ENCODE results near the gene HOXC5.

The HOXC5 gene

DNA sequence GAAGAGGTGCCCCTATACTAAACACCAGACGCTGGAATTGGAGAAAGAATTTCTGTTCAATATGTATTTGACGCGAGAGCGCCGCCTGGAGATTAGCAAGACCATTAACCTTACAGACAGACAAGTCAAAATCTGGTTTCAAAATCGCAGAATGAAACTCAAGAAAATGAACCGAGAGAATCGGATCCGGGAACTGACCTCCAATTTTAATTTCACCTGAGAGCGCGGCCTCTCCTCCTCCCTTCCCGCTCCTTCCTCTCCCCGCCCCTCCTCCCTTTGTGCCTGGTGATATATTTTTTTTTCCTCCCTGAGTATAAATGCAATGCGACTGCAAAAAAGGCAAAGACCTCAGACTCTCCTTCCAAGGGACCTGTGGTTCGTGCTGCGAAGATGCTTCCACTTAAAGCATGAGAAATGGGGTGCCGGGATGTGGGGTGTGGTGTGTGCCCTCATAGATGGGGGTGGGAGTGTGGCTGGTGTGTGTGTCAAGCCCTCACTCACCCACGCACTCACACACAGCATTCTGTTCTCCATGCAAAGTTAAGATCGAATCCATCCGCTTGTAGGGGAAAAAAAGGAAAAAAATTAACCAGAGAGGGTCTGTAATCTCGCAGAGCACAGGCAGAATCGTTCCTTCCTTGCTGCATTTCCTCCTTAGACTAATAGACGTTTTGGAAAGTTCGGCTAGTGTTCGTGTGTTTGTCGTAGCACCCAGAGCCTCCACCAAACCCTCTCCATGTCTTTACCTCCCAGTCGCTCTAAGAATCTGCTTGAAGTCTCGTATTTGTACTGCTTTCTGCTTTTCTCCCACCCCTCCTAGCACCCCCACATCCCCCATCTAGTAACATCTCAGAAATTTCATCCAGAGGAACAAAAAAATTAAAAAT is 43.4 kb upstream of the HOXC5 start:
- Histone ChIP-seq H3K27ac (ENCODE audit: low read depth, low read length) (no peak overlapping the region), H3K36me3 (ENCODE audit: control insufficient read depth, insufficient read depth, low read length) (no peaks in the 10 kb centered on the region), H3K9me3 (ENCODE audit: control insufficient read depth, insufficient read depth, low read depth, low read length) (peaks cover 6% of the 10 kb centered on the region; the same call in 1 of the 2 replicates), H3K4me3 (ENCODE audit: low read depth, low read length) (no peak overlapping the region), H3K9ac (ENCODE audit: low read length) (no peak overlapping the region), H3K4me1 (ENCODE audit: control insufficient read depth, insufficient read depth, low read length) (no peaks in the 10 kb centered on the region), H3K27me3 (ENCODE audit: control insufficient read depth, insufficient read depth, low read length) (peaks cover 100% of the 10 kb centered on the region)

GRCh38 chr12:53990311-53991076 is 42.4 kb upstream of the HOXC5 start:
- Histone ChIP-seq H3K27ac (ENCODE audit: low read depth, low read length) (no peak overlapping the region), H3K4me3 (ENCODE audit: low read depth, low read length) (peak overlapping the region; percentile 19), H3K36me3 (ENCODE audit: control insufficient read depth, insufficient read depth, low read length) (no peaks in the 10 kb centered on the region), H3K9ac (ENCODE audit: low read length) (peak overlapping the region; percentile 73), H3K27me3 (ENCODE audit: control insufficient read depth, insufficient read depth, low read length) (peaks cover 100% of the 10 kb centered on the region), H3K9me3 (ENCODE audit: control insufficient read depth, insufficient read depth, low read depth, low read length) (peaks cover 2% of the 10 kb centered on the region; the same call in 1 of the 2 replicates), H3K4me1 (ENCODE audit: control insufficient read depth, insufficient read depth, low read length) (peaks cover 2% of the 10 kb centered on the region; the same call in 1 of the 2 replicates)

GRCh38 chr12:53991077-53991460 is 41.8 kb upstream of the HOXC5 start:
- Histone ChIP-seq H3K4me1 (ENCODE audit: control insufficient read depth, insufficient read depth, low read length) (peaks cover 5% of the 10 kb centered on the region; the same call in 1 of the 2 replicates), H3K9ac (ENCODE audit: low read length) (peak overlapping the region; percentile 73), H3K36me3 (ENCODE audit: control insufficient read depth, insufficient read depth, low read length) (no peaks in the 10 kb centered on the region), H3K4me3 (ENCODE audit: low read depth, low read length) (peak overlapping the region; percentile 19), H3K9me3 (ENCODE audit: control insufficient read depth, insufficient read depth, low read depth, low read length) (no peaks in the 10 kb centered on the region), H3K27ac (ENCODE audit: low read depth, low read length) (no peak overlapping the region), H3K27me3 (ENCODE audit: control insufficient read depth, insufficient read depth, low read length) (peaks cover 100% of the 10 kb centered on the region)

- Histone ChIP-seq H3K9me3 (ENCODE audit: control insufficient read depth, insufficient read depth, low read depth, low read length) (no peaks in the 10 kb centered on the region), H3K9ac (ENCODE audit: low read length) (peak overlapping the region; percentile 73), H3K4me1 (ENCODE audit: control insufficient read depth, insufficient read depth, low read length) (peaks cover 5% of the 10 kb centered on the region; the same call in 1 of the 2 replicates), H3K27ac (ENCODE audit: low read depth, low read length) (no peak overlapping the region), H3K4me3 (ENCODE audit: low read depth, low read length) (no peak overlapping the region), H3K36me3 (ENCODE audit: control insufficient read depth, insufficient read depth, low read length) (no peaks in the 10 kb centered on the region), H3K27me3 (ENCODE audit: control insufficient read depth, insufficient read depth, low read length) (peaks cover 100% of the 10 kb centered on the region)
Observed at GRCh38 chr12:53992377-53992889, 40.4 kb upstream of the HOXC5 start.

DNA sequence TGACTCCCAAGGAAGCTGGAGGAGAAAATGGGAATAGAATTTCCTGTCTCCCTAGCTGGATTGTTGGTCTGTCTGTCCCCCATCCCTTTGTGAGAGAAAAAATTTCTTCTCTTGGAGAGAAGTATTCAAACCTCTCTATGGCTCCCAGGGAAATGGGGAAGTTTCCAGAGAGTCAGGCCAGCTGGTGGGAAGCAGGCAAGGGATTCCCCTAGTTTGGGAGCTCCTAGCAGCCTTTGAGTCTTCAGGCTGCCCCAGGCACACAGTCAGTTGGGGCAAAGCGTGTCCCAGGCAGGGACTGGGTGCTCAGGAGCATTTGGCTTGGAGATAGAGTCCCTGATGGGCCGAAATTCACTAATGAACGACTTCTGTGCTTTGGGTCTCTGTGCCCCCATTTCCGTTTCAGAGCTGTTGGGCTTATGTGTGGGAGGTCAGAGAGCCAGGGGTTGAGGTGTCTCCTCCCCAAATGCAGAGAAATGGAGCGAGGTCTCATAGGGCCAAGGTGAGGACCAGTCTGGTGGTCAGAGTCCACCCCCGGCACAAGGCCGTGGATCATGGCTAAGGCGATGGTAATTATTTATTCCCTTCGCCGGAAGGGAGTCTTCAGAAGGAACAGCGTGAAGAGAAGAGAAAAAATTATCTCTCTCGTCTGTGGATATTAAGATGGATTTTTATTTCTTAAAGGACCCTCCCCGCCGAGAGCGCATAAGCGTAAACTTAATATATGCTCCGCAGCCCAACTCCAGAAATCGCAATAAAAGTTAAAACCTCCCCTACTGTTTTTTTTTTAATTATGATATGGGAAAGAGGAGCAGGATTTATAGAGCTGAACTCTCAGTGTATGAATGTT is 39.5 kb upstream of the HOXC5 start:
- peaks cover 100% of the 10 kb centered on the region for H3K27me3 ChIP-seq (ENCODE audit: control insufficient read depth, insufficient read depth, low read length)
- peak overlapping the region; percentile 51 for H3K9ac ChIP-seq (ENCODE audit: low read length)

GRCh38 chr12:53994009-53994263 is 38.9 kb upstream of the HOXC5 start:
- peaks cover 100% of the 10 kb centered on the region for H3K27me3 ChIP-seq (ENCODE audit: control insufficient read depth, insufficient read depth, low read length)
- peaks cover 5% of the 10 kb centered on the region; the same call in 1 of the 2 replicates for H3K4me1 ChIP-seq (ENCODE audit: control insufficient read depth, insufficient read depth, low read length)
- H3K9me3 ChIP-seq (ENCODE audit: control insufficient read depth, insufficient read depth, low read depth, low read length), result no peaks in the 10 kb centered on the region
- H3K9ac ChIP-seq (ENCODE audit: low read length), result peak overlapping the region; percentile 51
- no peaks in the 10 kb centered on the region for H3K36me3 ChIP-seq (ENCODE audit: control insufficient read depth, insufficient read depth, low read length)
- no peak overlapping the region for H3K27ac ChIP-seq (ENCODE audit: low read depth, low read length)
- peak overlapping the region; percentile 44; the same call in 1 of the 2 replicates for H3K4me3 ChIP-seq (ENCODE audit: low read depth, low read length)

More for the DNA sequence above, 39.5 kb upstream of the HOXC5 start:
- Histone ChIP-seq H3K4me3 (ENCODE audit: low read depth, low read length) (peak overlapping the region; percentile 44; the same call in 1 of the 2 replicates), H3K9me3 (ENCODE audit: control insufficient read depth, insufficient read depth, low read depth, low read length) (no peaks in the 10 kb centered on the region), H3K27ac (ENCODE audit: low read depth, low read length) (no peak overlapping the region), H3K4me1 (ENCODE audit: control insufficient read depth, insufficient read depth, low read length) (peaks cover 5% of the 10 kb centered on the region; the same call in 1 of the 2 replicates), H3K36me3 (ENCODE audit: control insufficient read depth, insufficient read depth, low read length) (no peaks in the 10 kb centered on the region)

DNA sequence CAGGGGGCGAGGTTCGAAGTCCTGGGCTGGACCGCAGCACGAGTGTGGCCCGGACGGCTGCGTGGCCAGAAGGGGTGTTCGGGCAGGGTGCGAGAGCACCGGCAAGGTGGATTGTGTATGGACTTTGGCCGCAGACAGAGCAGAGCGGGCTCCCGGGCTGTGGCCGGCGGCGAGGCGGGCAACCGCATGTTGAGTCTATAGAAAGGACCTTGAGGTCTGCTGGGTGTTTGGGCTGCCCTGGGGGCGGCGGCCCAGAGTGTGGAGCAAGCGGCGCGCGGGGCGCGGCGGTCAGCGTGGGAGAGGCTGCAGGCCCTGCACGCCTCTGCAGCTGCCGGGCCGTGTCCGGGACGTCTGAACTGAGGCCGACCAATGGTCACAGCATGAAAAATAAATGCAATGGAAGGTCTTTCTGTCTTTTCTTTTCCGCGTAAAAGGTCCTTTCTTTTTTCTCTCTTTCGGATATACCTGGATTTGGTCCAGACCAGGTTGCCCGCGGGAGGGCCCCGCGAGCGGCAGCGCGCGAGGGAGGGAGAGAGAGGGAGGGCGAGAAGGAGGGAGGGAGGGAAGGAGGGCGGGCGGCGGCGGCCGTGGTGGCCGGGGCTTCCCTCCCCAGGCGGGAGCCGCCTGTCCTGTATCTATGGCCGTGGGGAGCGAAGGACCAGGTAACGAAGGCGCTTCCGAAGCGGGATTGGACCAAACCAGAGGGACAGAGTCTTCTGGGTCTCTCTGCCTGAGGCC is 38.4 kb upstream of the HOXC5 start:
- H3K9ac ChIP-seq (ENCODE audit: low read length), result peak overlapping the region; percentile 51
- no peaks in the 10 kb centered on the region for H3K9me3 ChIP-seq (ENCODE audit: control insufficient read depth, insufficient read depth, low read depth, low read length)
- peak overlapping the region; percentile 44; the same call in 1 of the 2 replicates for H3K4me3 ChIP-seq (ENCODE audit: low read depth, low read length)
- no peaks in the 10 kb centered on the region for H3K36me3 ChIP-seq (ENCODE audit: control insufficient read depth, insufficient read depth, low read length)
- H3K27me3 ChIP-seq (ENCODE audit: control insufficient read depth, insufficient read depth, low read length), result peaks cover 100% of the 10 kb centered on the region
- peaks cover 5% of the 10 kb centered on the region; the same call in 1 of the 2 replicates for H3K4me1 ChIP-seq (ENCODE audit: control insufficient read depth, insufficient read depth, low read length)
- H3K27ac ChIP-seq (ENCODE audit: low read depth, low read length), result no peak overlapping the region

GRCh38 chr12:53995002-53995377 is 37.9 kb upstream of the HOXC5 start:
- peaks cover 100% of the 10 kb centered on the region for H3K27me3 ChIP-seq (ENCODE audit: control insufficient read depth, insufficient read depth, low read length)
- H3K9me3 ChIP-seq (ENCODE audit: control insufficient read depth, insufficient read depth, low read depth, low read length), result no peaks in the 10 kb centered on the region
- peak overlapping the region; percentile 51 for H3K9ac ChIP-seq (ENCODE audit: low read length)
- peak overlapping the region; percentile 44 for H3K4me3 ChIP-seq (ENCODE audit: low read depth, low read length)
- peaks cover 5% of the 10 kb centered on the region; the same call in 1 of the 2 replicates for H3K4me1 ChIP-seq (ENCODE audit: control insufficient read depth, insufficient read depth, low read length)
- no peak overlapping the region for H3K27ac ChIP-seq (ENCODE audit: low read depth, low read length)
- H3K36me3 ChIP-seq (ENCODE audit: control insufficient read depth, insufficient read depth, low read length), result no peaks in the 10 kb centered on the region

DNA sequence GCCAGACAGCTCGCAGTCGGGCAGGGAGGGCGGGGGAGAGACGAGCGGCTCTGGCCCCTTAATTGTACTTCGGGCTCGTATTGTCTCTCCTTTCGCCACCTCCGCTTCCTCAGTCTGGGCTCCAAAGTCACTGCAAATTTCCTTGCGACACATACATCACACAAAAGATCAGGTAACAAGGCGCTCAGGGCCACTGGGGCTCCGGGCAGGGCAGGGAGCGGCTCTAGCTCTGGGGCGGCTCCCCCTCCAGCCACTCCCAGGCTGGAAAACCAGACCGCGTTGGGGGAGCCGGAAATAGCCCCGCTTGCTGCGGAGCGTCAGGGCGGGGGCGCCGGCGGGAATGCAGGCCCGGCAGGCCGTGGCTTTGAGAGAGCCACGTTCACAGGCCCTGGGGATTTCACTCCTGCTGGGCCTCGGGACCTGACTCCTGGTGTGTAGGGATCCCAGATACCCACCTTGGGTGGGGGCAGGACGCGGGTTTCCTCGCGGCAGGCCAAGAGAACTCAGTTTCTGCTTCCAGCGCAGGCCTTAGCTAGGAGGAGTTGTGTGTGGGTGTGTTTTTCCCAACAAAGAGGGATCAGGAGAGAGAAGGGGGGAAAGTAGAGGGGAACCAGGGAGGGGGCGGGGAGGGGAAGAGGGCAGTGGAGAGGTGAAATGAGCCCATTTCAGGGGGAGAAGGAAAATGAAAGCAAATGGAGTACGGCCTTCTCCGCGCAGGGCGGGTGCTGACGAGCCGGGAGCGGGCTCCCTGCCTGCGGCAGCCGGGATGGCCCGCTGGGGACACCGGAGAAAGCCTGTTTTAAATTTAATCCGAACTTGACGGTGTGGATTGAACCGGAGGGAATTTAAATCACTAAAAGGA is 37.2 kb upstream of the HOXC5 start:
- H3K9me3 ChIP-seq (ENCODE audit: control insufficient read depth, insufficient read depth, low read depth, low read length), result no peaks in the 10 kb centered on the region
- H3K4me3 ChIP-seq (ENCODE audit: low read depth, low read length), result peak overlapping the region; percentile 44
- peak overlapping the region; percentile 51 for H3K9ac ChIP-seq (ENCODE audit: low read length)
- no peak overlapping the region for H3K27ac ChIP-seq (ENCODE audit: low read depth, low read length)
- peaks cover 5% of the 10 kb centered on the region; the same call in 1 of the 2 replicates for H3K4me1 ChIP-seq (ENCODE audit: control insufficient read depth, insufficient read depth, low read length)
- H3K36me3 ChIP-seq (ENCODE audit: control insufficient read depth, insufficient read depth, low read length), result no peaks in the 10 kb centered on the region
- peaks cover 100% of the 10 kb centered on the region for H3K27me3 ChIP-seq (ENCODE audit: control insufficient read depth, insufficient read depth, low read length)
